ENCODE data around the gene TBC1D20.

DNA sequence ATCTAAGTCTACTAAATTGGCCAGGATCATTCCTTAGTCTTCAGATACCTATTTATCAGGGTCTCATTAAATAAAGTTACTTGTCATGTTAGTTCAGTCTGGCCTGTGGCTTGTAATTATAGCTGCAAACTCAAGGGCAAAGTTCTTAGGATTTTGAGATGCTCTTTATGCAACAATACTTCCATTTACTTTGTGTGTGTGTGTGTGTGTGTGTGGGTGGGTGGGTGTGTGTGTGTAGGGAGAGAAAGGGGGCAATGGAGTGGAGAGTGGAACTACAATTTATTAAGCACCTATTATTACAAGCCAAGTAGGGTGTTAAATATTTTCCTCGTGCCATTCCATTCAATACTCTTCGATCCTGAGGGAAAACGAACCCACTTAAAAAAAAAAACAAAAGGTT is 17.7 kb upstream of the TBC1D20 start:
- TF ChIP-seq FOS (IDR thresholded peaks at IDR 0.05; ENCODE audit: low read depth, low read length) = no peak
- TF ChIP-seq POLR2A (IDR thresholded peaks at IDR 0.05; ENCODE audit: low read depth, low read length) = no peak

Measured in IMR-90 (cell line).